Hypothalamus (tissue), 51 donors: ENCODE data around the gene PHOX2A.

Experiments used
- DNase-seq, 51 donors: peaks; one replicate each; lab custom pipeline; 2025; lab: John Stamatoyannopoulos, UW

Gene PHOX2A

GRCh38 chr11:72235351-72236057 lies 8.5 kb downstream of the PHOX2A start:
- no peak for DNase-seq

- no peak for DNase-seq
Observed at GRCh38 chr11:72234920-72235319, 9.1 kb downstream of the PHOX2A start.

GRCh38 chr11:72234514-72234830 lies 9.5 kb downstream of the PHOX2A start:
- no peak for DNase-seq

- no peak for DNase-seq
Observed at GRCh38 chr11:72233773-72234513, 10.0 kb downstream of the PHOX2A start.

GRCh38 chr11:72233056-72233772 lies 10.8 kb downstream of the PHOX2A start:
- DNase-seq: no peak

- no peak for DNase-seq
Observed at GRCh38 chr11:72232260-72233055, 11.5 kb downstream of the PHOX2A start.

- DNase-seq: no peak
Observed at GRCh38 chr11:72231396-72232259, 12.3 kb downstream of the PHOX2A start.

- DNase-seq: no peak
Observed at GRCh38 chr11:72230764-72231365, 13.1 kb downstream of the PHOX2A start.

- no peak for DNase-seq
Observed at GRCh38 chr11:72229925-72230763, 13.8 kb downstream of the PHOX2A start.

- DNase-seq: peak in 1 of 51 donors; percentile 26
Observed at GRCh38 chr11:72229336-72229924, 14.5 kb downstream of the PHOX2A start.

- DNase-seq: no peak
Observed at GRCh38 chr11:72228844-72229231, 15.1 kb downstream of the PHOX2A start.

GRCh38 chr11:72228229-72228843 lies 15.6 kb downstream of the PHOX2A start:
- DNase-seq: no peak

- peak in 21 of 51 donors; percentile 13 to 73 (median 43) for DNase-seq
Observed at GRCh38 chr11:72227316-72228228, 16.4 kb downstream of the PHOX2A start.

- DNase-seq: no peak
Observed at GRCh38 chr11:72226701-72227100, 17.3 kb downstream of the PHOX2A start.

- no peak for DNase-seq
Observed at GRCh38 chr11:72225411-72225951, 18.5 kb downstream of the PHOX2A start.
